GM21526 (cell line): Measurements from ENCODE around the gene LRSAM1.

Experiments used
- ATAC-seq: cut with Tn5 transposase; IDR thresholded peaks from one replicate; pipeline ENCODE4 v1.9.1; 2021; ENCODE audit warnings: moderate library complexity; ENCODE audit not compliant: unreplicated experiment, low FRiP score

The LRSAM1 gene

DNA sequence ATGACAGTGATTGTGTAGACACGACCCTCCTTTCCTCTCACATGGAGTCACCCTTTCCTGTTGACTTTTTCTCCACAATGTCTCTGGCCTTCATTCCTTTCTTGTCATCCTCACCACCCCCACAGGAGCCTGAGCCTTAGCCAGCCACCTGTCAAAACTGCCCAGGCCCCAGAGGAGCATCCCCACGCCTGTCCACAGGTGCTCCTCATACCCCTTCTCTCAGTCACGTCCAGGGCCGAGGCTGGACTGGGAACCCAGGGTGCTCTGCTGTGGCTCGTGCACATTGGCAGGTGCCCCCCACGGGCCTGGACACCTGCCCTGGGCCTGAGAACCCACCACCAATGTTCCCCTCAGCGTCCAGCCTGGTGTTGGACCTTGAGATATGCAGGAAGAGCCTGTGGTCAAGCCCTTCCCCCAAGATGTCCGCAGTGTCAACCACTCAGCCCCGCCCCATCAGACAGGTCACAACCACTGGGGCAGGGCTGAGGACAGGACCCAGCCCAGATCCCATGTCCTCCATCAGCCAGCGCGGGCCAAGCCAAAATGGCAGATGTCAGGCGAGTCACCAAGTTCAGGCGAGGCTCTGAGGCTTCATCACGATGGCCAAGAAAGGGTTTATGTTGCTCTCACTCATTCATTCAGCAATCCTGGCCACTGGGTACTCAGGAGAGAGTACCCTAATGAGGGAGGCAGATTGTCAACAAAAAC, 95.0 kb downstream of the LRSAM1 start:
- no peak for ATAC-seq

DNA sequence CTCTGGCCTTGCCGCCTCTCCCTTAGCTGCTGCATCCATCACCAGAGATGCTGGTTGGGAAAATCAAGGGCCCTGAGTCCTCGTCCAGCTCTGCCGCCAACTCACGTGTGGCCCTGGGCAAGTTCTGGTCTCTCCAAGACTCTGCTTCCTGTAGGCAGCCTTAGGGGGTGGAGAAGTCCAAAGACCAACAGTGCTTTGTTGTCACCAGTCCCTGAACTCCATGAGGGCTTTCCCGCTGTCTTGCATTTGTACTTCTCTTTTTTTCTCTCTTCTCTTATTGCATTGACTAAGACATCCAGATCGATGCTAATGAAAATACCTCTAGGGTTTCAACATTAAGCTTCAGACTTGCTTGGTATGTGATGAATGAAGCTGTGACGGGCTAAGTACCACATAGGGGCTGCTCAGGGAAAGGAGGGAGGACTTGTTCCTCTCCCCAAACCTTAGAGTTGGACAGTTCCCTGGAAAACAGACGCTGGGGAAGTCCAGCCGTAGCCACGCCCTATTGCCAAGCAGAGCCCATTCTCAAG, 97.1 kb downstream of the LRSAM1 start:
- ATAC-seq = no peak

DNA sequence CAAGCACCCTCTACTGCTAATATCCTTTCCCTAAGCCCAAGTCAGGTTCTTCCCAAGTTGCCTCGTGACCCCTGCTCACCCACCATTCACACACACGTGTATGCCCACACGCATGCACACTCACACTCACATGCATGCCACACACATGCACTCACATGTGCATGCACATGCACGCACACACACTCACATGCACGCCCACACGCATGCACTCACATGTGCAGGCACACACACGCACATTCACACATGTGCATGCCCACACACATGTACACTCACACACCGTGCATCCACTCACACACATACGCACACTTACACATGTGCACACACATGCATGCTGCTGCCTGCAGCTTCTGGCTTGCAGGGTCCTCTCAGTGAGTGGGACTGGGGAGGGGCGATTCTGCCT, 97.9 kb downstream of the LRSAM1 start:
- no peak for ATAC-seq

DNA sequence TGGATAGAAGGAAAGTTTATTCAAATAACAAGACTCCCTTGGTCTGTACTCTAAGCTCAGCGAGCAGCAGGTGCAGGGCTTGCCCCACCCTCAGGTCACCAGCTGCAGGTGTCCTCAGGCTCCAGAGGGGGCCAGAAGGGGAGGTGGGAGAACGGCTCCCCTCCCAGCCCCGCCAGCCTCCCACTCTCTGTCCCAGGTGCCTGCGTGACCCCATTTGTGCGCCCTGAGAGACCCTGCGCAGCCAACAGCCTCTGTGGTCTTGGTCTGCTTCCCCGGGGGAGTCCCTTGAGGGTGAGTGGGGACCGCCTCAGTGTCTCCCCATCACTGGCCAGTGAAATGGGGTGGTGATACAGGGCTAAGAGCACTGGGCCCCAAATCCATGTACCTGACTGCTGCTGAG, 98.4 kb downstream of the LRSAM1 start:
- no peak for ATAC-seq

DNA sequence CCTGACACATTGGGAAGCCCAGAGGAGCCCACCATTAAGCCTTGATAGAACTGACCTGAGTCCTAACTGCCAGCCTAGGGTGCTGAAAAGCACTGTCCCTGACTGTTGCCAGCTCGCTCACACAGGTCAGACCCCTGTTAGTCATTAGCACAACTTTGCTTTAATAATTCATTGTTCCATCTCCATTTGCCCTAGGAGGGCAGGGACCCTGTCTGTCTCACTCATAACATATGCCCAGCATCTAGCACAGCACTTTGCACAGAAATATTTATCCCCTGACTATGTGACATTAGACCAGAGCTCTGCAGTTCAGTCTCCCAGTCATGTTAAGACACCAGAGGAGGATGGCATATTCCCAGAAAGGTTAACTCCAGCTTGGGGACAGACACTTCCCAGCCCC, 99.0 kb downstream of the LRSAM1 start:
- no peak for ATAC-seq

DNA sequence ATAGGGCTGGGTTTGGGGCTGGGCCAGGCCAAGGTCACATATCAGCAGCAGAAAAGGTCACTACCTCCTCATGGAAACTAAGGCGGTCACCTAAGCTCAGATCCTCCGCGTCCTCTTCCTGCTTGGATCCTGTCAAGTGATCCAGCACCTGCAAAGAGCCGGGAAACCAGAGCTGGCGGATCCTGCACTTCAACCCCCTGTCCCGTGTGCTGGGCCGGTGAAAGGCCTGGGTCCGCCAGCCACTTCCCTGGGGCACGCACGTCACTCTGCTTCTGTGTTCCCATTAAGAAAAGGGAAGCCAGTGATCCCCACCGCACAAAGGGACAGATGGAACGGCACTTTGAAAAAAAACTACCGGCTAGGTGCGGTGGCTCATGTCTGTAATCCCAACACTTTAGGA, 99.4 kb downstream of the LRSAM1 start:
- no peak for ATAC-seq
